Smooth muscle cell of trachea (primary cell): Measurements from ENCODE around the gene ZNF746. TPM values are rescaled to one million over a fixed set of nuclear protein-coding genes. Genes with fewer than 3 reads are reported as not detected.

Experiments used
- total RNA-seq: library from RNA; depleted of rRNA; stranded (reverse); fragments of >200 nt; gene quantifications from 2 replicates; pipeline ENCODE4 v1.2.1, GENCODE V29; 2014

Gene ZNF746
- 17.6 and 32.6 TPM in 2 replicates for total RNA-seq

GRCh38 chr7:149497467-149498261 is at the start of gene ZNF746:
Gene ZNF746, minus strand, starts transcription at chr7:149497809. Its CDS starts 273 bp downstream, at chr7:149497536.

GRCh38 chr7:149460493-149461277 is 36.9 kb downstream of the ZNF746 start, which contains the start of gene ZNF777:
Gene ZNF777, minus strand, starts transcription at chr7:149461062. Its CDS starts 5,040 bp downstream, at chr7:149456022.

Other genes starting within 250 kb of the ZNF746 start
- gene ZNF783, start 235.6 kb downstream of the ZNF746 start, total RNA-seq, result 9.3 and 19.0 TPM in 2 replicates
- gene ZNF777, start 36.7 kb downstream of the ZNF746 start, total RNA-seq, result 5.5 and 7.4 TPM in 2 replicates